ENCODE results near the gene ZNF146. TPM values are rescaled to one million over a fixed set of nuclear protein-coding genes. Genes with fewer than 3 reads are reported as not detected.
"Not testable (repeated sequence)": the region's sequence is repeated elsewhere in the genome, so short reads cannot be mapped to it uniquely, and the experiment has no call there.

Gene ZNF146
- total RNA-seq, 1 donor from 2014 or later: 37.3 TPM

DNA sequence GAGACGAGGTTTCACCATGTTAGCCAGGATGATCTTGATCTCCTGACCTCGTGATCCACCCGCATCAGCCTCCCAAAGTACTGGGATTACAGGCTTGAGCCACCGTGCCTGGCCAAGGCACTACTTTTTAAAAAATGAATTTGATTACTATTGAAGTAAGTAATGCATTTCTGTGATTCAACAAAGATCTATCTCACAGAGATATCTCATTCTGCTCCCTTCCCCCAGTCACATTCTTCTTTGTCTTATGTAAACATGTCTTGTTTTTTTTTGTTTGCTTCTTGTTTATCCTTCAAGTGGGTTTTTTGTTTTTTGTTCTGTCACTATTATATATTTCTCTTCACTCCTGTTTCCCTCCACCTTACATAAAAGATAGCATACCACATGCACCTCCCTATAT is 6.6 kb downstream of the ZNF146 start:
- Histone ChIP-seq H3K36me3 (peaks cover 57% of the 10 kb centered on the region), H3K27me3 (ENCODE audit: low read depth) (no peaks in the 10 kb centered on the region), H3K9me3 (peaks cover 5% of the 10 kb centered on the region), H3K4me1 (peaks cover 31% of the 10 kb centered on the region), H3K27ac (no peak overlapping the region), H3K4me3 (no peak overlapping the region)
- TF ChIP-seq CTCF (IDR thresholded peaks at IDR 0.05): no peak
- intact Hi-C loops (cut with DNase I): no loop called here
- DNase-seq: no peak
- no peak for ATAC-seq

GRCh38 chr19:36222503-36222902 is 7.6 kb downstream of the ZNF146 start:
- ATAC-seq (no peak), DNase-seq (no peak)
- H3K4me3 ChIP-seq: no peak overlapping the region
- no peaks in the 10 kb centered on the region for H3K27me3 ChIP-seq (ENCODE audit: low read depth)
- H3K9me3 ChIP-seq: peaks cover 5% of the 10 kb centered on the region
- intact Hi-C loops (cut with DNase I): no loop called here
- TF ChIP-seq CTCF (IDR thresholded peaks at IDR 0.05): no peak
- H3K36me3 ChIP-seq: peaks cover 67% of the 10 kb centered on the region
- H3K4me1 ChIP-seq: peaks cover 24% of the 10 kb centered on the region
- no peak overlapping the region for H3K27ac ChIP-seq

GRCh38 chr19:36225219-36225892 is 10.4 kb downstream of the ZNF146 start:
- intact Hi-C loops (cut with DNase I): no loop called here
- H3K27ac ChIP-seq: no peak overlapping the region
- no peaks in the 10 kb centered on the region for H3K27me3 ChIP-seq (ENCODE audit: low read depth)
- peaks cover 81% of the 10 kb centered on the region for H3K36me3 ChIP-seq
- DNase-seq (no peak), ATAC-seq (no peak)
- peaks cover 19% of the 10 kb centered on the region for H3K4me1 ChIP-seq
- no peak for TF ChIP-seq CTCF (IDR thresholded peaks at IDR 0.05)
- H3K9me3 ChIP-seq: peaks cover 11% of the 10 kb centered on the region
- no peak overlapping the region for H3K4me3 ChIP-seq

- H3K4me3 ChIP-seq; H3K27ac ChIP-seq; intact Hi-C loops (cut with DNase I); ATAC-seq; DNase-seq; H3K27me3 ChIP-seq (ENCODE audit: low read depth); H3K4me1 ChIP-seq: not testable (repeated sequence)
- peaks cover 52% of the 10 kb centered on the region for H3K9me3 ChIP-seq
- H3K36me3 ChIP-seq: peaks cover 90% of the 10 kb centered on the region
Measured at GRCh38 chr19:36233626-36234025, 18.7 kb downstream of the ZNF146 start.

GRCh38 chr19:36236304-36236945 is 21.5 kb downstream of the ZNF146 start:
- ATAC-seq: no peak

More at GRCh38 chr19:36236304-36236945, 21.5 kb downstream of the ZNF146 start:
- no peak overlapping the region for H3K27ac ChIP-seq
- peaks cover 68% of the 10 kb centered on the region for H3K36me3 ChIP-seq
- peaks cover 75% of the 10 kb centered on the region for H3K9me3 ChIP-seq
- H3K4me3 ChIP-seq: no peak overlapping the region
- no peaks in the 10 kb centered on the region for H3K27me3 ChIP-seq (ENCODE audit: low read depth)
- intact Hi-C loops (cut with DNase I): no loop called here
- TF ChIP-seq CTCF (IDR thresholded peaks at IDR 0.05): no peak
- no peaks in the 10 kb centered on the region for H3K4me1 ChIP-seq
- DNase-seq: no peak

Measured in lower lobe of right lung (tissue), 2 donors.